Activated effector memory CD4-positive, alpha-beta T cell treated with Interleukin-2 at 50 U/mL for 16 hours (primary cell): ENCODE results near the gene NPDC1.

Experiments used
- DNase-seq: peaks from one replicate; pipeline ENCODE4 v3.0.0-alpha.2; 2020

The NPDC1 gene, protein sequence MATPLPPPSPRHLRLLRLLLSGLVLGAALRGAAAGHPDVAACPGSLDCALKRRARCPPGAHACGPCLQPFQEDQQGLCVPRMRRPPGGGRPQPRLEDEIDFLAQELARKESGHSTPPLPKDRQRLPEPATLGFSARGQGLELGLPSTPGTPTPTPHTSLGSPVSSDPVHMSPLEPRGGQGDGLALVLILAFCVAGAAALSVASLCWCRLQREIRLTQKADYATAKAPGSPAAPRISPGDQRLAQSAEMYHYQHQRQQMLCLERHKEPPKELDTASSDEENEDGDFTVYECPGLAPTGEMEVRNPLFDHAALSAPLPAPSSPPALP

DNA sequence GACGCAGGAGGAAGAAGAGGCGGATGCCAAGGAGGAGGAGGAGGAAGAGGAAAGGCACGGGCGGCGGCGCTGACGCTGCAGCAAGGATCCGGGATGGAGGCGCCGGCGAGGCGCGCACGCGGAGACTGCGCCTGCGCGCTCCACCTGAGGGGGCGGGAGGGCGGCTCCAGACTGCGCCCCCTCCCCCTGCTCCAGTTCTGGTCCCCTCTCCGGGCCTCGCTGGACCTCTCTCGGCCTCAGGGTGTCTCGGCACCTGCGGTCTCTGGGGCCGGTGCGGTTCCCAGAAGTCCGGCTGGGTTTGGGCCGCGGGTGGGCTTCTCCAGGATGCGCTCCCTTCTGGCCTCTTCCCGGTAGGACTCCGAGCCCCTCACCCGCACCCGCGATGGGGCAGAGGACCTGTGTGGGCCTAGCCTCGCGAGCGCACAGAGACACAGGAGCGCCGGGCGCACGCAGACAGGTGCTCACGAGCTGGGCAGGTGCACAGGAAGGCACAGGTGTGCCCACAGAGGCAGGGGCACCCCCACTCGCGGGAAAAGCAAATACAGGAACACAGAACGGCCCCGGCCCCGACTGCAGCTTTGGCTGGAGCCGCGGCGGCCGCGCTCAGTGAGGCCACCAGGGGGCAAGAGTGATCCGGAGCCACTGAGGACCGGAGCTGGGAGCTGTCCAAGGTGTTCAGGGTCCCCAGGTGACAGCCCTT is at the start of gene NPDC1:
Gene NPDC1, minus strand, starts transcription at position 90 of the 700 bp plus-strand sequence. CDS start 188 bp downstream, outside the sequence.
- peak; percentile 70 for DNase-seq

DNA sequence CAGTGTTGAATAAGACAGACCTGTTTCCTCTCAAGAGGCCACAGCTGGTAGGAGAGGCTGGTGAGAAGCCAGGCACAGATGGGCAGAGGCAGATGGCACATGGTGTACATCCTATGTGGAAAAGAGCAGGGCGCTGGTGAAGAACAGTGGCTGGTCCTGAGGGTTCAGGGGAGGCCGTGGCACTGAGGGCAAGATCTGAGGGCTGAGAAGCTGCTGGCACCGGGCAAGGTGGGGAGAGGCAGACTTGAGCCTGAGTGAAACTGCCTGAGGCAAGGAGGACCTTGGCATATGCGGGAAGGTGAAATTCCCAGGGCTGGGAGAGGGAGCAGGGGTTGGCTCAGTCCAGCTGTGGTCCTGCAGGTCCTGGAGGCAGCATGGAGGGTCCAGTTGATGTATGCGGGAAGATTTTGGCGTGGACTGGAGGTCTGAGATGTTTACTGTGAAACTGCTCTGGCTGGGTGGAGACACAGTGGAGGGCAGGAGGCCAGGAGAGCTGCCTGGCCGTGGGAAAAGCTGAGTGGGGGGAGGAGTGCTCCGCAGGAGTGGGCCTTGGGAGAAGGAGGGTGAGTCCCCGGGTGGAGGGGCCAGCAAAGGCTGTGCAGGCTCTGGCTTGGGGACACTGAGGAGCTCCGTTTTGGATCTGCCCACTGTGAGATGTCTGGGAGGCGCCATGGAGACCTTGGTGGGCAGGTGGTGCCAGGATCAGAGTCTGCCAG is 43.4 kb upstream of the NPDC1 start:
- no peak for DNase-seq

DNA sequence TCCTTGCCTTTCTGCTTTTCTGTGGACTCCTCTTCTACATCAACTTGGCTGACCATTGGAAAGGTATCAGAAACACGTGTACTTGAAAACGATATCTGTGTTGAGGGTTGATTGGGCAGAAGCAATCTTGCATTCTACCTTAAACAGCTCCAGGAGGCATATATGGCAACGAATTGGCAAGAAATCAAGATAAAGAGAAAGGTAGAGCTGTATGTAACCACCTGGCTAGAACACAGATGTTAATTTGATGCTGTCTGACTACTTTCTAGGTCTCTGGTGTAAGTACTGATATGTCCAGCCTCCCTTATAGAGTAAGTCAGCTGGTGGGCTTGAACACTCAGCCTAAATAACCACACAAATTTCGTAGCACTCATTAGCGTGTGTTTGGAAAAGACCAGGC is 42.1 kb upstream of the NPDC1 start:
- DNase-seq: no peak

- no peak for DNase-seq
Measured at GRCh38 chr9:137087409-137087925, 41.5 kb upstream of the NPDC1 start.

- peak; percentile 99 for DNase-seq
Measured at GRCh38 chr9:137086531-137087408, 40.8 kb upstream of the NPDC1 start, which contains the start of gene MAN1B1. Gene MAN1B1, plus strand, starts transcription at chr9:137086985. Its CDS starts 15 bp downstream, at chr9:137087000.

DNA sequence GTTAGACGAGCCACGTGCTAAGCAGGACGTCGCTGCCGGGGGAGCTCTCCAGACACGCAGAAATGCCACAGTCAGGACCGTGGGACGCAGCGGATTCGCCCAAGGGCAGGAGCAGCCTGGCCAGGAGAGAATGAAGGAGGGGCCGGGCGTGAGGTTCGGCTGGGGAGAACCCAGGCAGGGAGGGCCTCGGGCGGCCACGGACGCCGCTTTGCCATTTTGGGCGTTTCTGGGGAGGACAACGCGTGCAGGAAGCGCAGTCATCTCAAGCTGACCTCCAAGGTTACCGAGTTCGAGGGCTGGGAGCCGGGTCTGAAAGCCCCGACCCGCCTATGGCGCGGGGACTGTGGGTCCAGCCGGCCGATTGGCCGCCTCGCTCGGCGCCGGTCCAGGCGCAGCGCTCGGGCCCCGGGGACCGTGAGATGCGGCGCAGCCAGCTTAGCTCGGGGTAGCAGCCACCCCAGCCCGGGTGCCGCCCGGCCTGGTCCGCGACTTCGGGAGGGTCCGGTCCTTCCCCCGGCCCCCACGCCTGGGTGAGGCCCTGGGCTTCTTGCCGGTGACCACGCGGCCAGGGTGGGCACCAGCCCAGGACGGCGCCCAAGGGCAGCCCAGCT is 40.0 kb upstream of the NPDC1 start:
- DNase-seq: peak; percentile 18

DNA sequence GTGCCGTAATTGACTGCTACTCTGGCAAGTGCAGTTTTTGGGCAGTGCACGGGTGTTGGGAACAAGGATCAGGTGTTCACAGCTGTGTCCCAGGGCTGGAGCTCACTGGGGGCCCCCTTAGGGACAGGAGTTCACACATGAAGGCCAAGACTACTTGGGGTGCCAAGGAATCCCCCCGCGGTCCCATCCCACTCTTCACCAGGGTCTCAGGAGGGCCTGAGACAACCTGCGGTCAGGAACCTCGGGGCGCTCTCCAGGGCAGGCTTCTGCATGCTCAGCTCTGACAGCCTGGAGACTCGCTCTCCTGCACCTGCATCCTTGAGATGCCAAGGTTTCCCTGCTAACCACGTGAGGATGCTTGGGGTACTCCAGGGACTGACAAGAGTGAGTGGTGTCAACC is 38.5 kb upstream of the NPDC1 start:
- DNase-seq: no peak

GRCh38 chr9:137083394-137084004 is 37.5 kb upstream of the NPDC1 start:
- DNase-seq: no peak

GRCh38 chr9:137082925-137083290 is 36.9 kb upstream of the NPDC1 start:
- no peak for DNase-seq

- DNase-seq: no peak
Measured at GRCh38 chr9:137082222-137082924, 36.4 kb upstream of the NPDC1 start.

DNA sequence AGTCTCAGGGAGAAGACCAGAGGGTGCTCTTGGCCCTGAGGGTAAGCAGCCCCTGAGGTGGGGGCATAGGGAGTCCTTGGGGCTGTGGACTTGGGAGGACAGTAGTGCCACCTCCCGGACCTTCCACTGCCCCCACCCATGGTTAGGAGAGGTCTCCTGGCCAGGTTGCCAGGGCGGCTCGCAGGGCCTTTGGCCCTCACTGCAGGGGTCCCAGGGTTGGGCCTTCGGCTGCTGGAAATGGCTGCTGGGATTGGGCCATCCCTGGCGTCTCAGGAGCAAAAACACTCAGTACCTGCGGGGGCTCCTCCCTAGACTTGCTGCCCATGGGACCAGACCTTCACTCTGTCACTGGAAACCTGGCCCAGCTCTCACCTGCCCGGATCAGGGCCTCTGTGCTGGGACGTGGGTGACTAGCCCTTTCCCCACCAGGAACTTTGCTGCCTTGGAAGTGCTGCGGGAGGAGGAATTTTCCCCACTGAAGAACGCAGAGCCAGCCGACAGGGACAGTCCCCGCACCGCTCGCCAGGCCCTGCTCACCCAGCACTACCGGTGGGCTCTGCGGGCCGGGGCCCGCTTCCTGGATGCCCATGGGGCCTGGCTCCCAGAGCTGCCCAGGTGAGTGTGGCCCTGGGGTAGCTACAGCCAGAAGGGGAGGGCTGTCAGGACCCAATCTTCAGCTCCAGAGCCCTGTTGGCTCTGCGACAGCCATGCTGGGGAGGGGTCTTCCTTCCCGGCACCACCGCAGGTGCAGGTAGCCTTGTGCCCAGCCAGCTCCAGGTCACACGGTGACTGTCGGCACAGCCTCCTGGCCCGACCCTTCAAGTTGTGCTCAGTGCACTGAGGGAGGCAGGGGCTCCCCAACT is 34.5 kb upstream of the NPDC1 start:
- DNase-seq: no peak

DNA sequence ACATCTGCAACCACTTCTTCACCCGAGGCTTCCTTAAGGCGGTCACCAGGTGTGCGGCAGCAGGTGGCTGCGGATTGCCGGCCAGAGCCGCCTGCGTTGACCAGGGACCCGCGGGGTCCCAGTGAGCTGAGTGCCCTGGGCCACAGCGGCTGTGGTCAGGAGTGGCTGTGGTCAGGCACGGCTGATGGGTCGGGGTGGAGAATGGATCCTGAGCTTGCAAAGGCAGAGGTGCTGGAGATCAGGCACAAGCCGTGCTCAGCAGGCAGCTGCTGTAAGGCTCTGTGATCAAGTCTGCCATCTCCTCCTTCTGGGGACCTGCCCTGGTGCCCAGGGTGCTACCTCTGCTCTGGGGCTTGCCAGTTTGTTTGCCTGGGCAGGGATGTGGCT is 33.4 kb upstream of the NPDC1 start:
- DNase-seq: no peak

DNA sequence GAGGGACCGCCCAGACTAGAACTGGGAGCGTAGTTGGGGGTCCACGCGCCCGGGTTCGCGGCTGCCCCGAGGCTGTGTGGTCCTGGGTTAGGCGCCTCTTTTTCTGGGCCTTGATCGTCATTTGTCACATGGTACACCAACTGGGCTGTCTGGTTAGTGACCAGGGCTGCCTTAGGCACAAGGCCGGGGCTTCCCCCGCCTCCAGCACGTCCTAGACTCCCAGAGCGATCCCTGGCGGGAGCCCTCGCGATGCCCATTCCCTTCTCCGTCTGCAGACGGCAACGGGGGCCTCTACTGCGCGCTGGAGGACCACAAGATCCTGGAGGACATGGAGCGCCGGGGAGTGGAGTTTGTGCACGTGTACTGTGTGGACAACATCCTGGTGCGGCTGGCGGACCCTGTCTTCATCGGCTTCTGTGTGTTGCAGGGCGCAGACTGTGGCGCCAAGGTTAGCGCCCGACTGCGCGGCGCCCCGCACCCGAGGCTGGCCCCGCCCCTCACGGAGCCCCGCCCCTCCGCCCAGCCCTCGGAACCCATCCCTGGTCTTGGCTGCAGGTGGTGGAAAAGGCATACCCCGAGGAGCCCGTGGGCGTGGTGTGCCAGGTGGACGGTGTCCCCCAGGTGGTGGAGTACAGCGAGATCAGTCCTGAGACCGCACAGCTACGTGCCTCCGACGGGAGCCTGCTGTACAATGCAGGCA is 32.9 kb upstream of the NPDC1 start:
- no peak for DNase-seq

DNA sequence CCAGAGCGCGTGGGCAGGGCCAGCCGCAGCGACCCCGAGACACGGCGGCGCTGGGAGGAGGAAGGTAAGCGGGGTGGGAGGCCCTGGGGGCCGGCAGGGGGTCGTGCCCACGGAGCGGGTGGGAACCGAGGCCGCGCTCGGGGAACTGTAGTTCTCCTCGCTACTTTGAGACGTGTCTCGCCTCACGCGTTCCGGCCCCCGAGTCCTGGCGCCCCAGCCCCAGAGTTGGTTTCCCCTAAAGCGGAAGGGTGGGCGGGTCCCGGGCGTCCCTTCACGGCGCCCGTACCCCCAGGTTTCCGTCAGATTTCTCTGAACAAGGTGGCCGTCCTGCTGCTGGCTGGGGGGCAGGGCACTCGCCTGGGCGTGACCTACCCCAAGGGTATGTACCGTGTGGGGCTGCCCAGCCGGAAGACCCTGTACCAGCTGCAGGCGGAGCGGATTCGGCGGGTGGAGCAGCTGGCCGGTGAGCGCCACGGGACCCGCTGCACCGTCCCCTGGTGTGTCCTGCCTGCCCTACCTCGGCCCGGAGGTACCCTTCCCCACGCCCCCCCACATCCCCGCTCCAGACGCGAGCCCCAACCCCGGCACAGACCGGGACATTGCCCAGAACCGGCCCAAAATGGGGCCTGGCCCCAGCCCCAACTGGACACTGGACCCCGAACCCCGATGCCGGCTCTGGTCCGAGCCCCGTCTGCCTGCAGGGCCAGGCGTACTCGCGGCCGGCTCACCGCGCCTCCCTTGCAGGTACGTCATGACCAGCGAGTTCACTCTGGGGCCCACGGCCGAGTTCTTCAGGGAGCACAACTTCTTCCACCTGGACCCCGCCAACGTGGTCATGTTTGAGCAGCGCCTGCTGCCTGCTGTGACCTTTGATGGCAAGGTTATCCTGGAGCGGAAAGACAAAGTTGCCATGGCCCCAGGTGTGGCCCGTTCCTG is 32.0 kb upstream of the NPDC1 start:
- DNase-seq: peak; percentile 23

- peak; percentile 34 for DNase-seq
Measured at GRCh38 chr9:137077010-137077747, 31.2 kb upstream of the NPDC1 start, which contains the start of gene UAP1L1. Gene UAP1L1, plus strand, starts transcription at chr9:137077517. Its CDS starts 16 bp downstream, at chr9:137077533.

DNA sequence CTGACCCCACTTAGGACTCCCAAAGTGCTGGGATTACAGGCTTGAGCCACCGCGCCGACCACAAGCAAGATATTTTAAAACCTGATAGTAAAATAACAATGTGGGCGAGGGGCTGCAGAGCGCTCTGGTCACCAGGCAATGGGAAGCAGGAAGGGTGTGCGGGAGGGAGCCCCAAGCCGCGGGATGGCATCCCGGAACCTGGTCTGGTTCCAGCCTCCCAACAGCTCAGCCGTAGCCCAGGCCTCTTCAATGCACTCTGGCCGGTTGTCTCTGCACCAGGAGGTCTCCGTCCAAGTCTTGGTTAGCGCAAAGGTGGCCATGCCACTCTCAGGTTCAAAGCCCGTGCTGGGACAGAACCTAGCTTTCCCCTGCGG is 30.6 kb upstream of the NPDC1 start:
- no peak for DNase-seq

- DNase-seq: no peak
Measured at GRCh38 chr9:137075275-137075775, 29.3 kb upstream of the NPDC1 start.
